Measurements from ENCODE around the gene TROAP.

DNA sequence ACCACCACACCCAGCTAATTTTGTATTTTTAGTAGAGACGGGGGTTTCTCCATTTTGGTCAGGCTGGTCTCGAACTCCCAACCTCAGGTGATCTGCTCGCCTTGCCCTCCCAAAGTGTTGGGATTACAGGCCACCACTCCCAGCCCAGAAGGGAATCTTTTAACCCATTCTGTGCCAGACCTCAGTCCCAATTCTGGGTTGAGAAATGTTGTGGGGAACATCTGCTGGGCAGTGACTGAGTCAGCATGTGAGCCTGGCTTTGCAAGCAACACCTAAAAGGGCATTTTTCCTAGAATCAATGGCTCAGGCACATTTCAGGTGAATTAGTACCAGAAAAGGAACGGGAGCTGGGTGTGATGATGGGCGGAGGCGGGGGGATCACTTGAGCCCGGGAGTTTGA lies 36.6 kb downstream of the TROAP start:
- TF ChIP-seq, protein P1, sequence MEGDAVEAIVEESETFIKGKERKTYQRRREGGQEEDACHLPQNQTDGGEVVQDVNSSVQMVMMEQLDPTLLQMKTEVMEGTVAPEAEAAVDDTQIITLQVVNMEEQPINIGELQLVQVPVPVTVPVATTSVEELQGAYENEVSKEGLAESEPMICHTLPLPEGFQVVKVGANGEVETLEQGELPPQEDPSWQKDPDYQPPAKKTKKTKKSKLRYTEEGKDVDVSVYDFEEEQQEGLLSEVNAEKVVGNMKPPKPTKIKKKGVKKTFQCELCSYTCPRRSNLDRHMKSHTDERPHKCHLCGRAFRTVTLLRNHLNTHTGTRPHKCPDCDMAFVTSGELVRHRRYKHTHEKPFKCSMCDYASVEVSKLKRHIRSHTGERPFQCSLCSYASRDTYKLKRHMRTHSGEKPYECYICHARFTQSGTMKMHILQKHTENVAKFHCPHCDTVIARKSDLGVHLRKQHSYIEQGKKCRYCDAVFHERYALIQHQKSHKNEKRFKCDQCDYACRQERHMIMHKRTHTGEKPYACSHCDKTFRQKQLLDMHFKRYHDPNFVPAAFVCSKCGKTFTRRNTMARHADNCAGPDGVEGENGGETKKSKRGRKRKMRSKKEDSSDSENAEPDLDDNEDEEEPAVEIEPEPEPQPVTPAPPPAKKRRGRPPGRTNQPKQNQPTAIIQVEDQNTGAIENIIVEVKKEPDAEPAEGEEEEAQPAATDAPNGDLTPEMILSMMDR (conservative IDR thresholded peaks at IDR 0.05; ENCODE audit: low read length) = no peak
- no peak for TF ChIP-seq EZH2phosphoT487 (IDR thresholded peaks at IDR 0.05; ENCODE audit: borderline replicate concordance)

Measured in Loucy (cell line).